CD4-positive, alpha-beta T cell treated with Interleukin-4 for 4 hours (primary cell): ENCODE results near the gene NGEF.
"Not testable (repeated sequence)": the region's sequence is repeated elsewhere in the genome, so short reads cannot be mapped to it uniquely, and the experiment has no call there.

ENCODE experiments used
- DNase-seq: peaks from one replicate; pipeline ENCODE4 v3.0.0-alpha.2; 2020

Gene NGEF

DNA sequence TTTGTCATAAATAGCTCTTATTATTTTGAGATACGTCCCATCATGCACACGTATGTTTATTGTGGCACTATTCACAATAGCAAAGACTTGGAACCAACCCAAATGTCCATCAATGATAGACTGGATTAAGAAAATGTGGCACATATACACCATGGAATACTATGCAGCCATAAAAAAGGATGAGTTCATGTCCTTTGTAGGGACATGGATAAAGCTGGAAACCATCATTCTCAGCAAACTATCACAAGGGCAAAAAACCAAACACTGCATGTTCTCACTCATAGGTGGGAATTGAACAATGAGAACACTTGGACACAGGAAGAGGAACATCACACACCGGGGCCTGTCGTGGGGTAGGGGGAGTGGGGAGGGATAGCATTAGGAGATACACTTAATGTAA lies 6.6 kb upstream of the NGEF start:
- DNase-seq, result not testable (repeated sequence)

DNA sequence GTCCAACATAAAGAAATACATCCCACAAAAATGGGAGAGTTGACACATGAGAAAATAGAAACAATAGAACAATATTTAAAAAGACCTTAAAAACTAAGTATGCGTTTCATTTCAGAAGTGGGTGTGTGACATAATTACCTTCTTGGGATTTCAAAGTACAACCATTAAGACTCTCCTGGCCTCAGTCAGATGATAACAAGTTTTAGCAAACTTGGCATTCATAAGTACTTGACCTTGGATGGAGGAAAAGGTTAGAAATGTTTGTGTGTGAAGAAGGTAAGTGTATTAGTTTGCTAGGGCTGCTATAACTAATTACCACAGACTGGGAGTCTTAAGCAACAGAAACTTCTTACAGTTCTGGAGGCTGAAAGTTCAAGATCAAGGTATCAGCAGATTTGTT lies 4.9 kb upstream of the NGEF start:
- no peak for DNase-seq

DNA sequence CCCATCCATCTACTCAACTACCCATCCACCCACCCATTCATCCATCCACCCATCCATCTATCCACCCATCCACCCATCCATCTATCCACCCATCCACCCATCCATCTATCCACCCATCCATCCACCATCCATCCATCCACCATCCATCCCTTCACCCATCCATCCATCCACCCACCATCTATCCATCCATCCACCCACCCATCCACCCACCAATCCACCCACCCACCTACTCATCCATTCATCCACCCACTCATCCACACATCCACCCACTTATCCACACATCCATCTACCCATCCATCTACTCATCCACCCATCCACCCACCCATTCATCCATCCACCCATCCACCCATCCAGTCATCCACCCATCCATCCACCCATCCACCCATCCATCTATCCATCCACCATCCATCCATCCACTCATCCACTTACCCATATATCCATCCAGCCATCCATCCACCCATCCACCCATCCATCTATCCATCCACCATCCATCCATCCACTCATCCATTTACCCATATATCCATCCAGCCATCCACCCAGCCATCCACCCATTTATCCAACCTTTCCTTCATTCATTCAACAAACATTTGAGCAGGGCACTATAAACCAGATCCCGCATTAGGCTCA lies 2.1 kb upstream of the NGEF start:
- no peak for DNase-seq

DNA sequence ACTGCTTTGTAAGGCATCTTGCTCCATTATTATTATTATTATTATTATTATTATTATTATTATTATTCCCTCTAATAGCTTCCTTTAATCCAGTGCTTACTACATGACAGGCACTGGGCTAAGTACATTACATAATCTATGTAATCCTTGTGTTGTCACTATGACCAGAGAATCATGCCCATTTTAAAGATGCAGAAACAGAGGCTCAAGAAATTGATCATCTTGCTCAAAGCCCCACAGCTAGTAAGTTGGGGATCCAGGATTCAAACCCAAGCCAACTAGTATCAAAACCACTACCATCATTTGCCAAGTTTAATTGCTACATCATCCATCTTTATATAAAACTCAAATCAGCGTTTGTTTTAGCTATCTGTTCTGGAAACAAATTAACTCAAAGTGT lies 594 bp upstream of the NGEF start:
- DNase-seq, result no peak

DNA sequence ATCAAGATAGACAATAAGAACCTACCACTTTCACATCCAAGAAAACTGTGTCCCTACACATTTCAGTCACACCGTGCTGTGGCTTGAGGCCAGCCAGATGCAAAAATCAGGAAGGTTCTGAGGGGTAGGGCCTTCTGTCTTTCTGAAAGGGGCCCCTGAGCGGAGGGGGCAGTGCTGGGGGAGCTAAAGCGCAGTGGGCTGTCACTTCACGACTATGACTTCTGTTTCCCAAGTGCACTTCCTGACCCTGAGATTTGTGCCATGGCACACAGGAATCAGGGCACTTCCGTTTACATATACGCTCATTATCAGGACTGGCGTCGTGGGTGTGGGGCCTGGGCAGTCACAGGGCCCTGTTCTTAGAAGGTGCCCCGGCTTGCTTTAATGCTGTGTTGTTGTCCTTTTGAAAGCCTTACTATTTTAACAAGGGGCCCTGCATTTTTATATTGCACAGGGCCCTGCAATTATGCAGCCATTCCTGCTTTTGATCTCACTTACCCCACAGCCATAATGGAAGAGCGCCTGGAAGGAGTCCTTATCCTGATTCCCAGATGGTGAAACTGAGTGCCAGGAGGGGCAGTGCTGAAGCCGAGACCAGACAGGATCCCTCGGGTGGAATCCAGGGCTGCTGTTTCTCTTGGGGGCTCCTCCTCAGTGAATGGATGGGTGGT lies 620 bp downstream of the NGEF start:
- DNase-seq, result no peak

DNA sequence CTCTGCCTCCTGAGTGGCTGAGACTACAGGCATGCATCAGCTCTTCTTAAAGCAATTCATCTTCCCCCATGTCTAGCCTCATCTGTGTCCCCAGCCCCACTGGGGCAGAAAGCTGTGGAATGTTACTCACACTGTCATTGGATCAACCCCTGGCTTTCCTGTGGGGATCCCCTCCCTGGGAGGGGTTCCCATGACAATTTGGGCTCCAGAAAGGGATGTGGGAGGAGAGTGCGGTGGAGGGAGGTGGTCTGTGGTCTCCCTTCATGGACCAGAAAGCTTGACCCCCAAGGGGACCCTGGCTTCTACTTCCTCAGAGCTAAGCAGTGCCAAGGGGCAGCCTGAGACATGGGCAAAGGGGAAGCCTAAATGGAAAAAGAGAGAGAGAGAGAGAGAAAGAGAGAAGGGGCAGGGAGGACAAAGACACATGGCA lies 1.3 kb downstream of the NGEF start:
- DNase-seq, result no peak

DNA sequence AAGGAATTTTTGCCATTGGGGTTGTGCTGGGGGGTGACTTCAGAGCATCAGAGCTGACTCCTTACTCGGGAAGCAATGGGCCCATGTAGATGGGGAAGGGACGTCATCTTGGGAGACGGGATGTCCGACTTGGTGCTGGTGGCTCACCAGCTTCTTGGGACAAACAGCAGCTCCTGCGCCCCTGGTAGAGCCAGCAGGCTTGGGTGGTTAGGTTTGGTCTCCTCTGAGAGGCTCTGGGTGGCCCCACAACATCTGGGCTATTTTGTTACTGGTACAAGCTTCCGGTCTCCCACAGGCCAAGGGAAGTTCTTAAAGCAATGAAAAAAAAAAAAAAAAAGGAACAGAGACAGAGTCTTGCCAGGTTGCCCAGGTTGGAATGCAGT lies 1.8 kb downstream of the NGEF start:
- DNase-seq, result no peak

DNA sequence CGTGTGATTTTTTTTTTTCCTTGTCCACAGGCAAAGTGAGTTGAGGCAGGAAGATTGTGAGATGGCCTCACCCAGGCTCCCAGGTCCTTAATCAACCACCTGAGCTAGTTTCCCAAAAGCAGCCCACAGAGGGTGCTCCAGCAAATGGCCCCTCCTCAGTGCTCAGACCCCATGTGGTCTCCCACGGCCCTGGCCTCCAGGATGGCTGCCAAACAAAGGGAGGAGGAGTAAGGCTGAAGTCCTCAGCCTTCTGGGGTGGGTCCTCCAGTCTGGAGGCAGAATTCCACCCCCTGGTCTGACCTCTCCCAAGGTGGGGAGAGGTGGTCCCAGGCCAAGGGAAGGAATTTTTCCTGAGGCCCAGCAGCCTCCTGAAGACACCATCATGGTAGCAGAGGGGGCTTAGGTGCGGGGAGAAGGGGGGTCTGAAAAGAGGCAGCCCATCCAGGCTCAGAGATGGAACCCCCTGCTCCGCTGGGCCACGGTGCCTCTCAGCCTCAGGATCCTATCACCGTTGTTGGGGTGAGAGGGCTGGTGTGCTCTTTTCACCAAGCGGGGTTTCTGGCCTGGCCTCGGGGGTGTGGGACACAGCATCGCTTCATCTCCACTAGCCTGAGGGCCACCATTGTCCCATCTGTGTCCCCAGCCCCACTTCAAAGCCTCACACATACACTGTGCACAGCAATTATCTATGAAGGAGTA lies 2.3 kb downstream of the NGEF start:
- DNase-seq, result no peak

DNA sequence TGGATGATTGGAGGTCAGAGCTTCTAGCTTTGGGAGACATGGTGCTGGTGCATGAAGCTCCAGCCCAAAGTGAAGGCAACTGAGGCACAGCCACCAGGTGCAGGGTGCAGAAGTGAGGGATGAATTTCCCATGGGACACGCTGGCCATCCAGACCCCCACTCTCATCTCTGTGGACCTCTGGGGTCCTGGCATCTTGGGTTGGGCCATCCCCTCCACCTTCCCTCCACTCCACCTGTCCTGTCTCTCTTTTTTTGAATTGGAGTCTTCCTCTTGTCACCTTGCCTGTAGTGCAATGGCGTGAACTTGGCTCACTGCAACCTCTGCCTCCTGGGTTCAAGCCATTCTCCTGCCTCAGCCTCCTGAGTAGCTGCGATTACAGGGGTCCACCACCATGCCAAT lies 3.4 kb downstream of the NGEF start:
- no peak for DNase-seq

DNA sequence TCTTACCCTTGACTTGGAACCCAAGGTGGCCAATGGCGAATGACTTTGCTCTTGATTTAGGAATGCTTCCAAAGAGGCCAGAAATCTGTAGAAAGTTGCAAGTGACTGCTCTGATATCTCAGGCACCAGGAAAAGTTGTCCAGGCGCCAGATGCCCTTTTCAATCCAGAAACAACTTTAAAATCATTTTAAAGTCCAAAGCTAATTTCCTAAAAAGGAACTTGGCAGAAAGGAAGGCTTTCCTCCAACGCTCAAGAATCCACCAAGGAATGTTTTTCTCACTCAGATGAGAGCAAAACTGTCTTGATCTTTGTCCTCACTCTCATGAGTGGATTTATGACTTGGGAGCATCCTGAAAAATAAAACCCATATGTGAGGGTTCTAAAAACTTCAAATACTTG lies 5.3 kb downstream of the NGEF start:
- DNase-seq, result no peak

DNA sequence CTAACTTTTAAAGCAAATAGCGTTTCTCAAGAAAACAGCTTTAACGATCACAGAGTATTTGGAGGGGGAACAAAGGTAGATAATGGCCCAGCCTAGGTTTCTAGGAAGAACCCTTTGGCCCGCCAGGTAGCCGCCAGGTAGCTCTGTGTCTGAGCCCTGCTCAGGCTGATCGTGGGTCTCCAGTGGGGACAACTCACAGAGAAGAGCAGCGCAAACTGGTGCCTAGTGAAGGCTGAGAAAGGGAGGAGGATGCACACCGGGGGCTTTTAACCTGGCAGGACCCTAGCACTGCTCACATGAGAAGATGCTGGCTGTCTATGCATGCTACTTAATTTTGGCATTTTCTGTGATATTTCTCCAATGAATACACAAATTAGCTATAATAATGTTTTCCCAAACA lies 5.8 kb downstream of the NGEF start:
- DNase-seq, result no peak

DNA sequence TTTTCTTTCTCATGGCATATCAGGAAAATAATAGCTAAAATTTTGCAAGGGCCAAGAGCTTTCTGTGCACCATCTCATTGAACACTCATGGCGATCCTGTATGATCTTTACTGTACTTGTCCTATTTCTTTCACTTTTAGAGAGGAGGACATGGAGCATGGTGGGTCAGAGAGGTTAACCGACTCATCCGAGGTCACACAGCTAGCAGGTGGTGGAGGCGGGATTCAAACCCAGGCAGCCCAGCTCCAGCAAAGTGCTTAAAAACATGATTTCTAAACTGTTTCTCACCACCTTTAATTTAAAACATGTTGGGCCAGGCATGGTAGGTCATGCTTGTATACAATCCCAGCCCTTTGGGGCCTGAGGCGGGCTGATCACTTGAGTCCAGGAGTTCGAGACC lies 6.4 kb downstream of the NGEF start:
- DNase-seq, result no peak

DNA sequence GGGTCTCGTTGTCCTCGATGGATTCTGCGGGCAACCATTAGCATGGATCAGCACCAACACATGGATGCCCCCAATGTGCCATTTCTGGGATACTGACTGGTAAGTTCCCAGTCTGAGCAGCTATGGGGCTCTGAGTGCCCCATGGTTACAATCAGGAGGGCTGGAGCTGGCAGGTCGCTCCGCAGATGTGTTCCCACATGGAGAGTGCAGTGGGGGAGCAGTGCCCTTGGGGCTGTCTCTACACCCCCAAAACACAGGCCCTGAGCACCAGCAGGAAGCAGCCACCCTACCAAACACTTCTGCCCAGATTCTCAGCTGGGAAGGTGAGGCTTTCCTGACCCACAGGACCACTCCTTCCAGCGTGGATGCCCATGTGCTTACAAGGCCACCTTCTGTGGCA lies 8.0 kb downstream of the NGEF start:
- no peak for DNase-seq

DNA sequence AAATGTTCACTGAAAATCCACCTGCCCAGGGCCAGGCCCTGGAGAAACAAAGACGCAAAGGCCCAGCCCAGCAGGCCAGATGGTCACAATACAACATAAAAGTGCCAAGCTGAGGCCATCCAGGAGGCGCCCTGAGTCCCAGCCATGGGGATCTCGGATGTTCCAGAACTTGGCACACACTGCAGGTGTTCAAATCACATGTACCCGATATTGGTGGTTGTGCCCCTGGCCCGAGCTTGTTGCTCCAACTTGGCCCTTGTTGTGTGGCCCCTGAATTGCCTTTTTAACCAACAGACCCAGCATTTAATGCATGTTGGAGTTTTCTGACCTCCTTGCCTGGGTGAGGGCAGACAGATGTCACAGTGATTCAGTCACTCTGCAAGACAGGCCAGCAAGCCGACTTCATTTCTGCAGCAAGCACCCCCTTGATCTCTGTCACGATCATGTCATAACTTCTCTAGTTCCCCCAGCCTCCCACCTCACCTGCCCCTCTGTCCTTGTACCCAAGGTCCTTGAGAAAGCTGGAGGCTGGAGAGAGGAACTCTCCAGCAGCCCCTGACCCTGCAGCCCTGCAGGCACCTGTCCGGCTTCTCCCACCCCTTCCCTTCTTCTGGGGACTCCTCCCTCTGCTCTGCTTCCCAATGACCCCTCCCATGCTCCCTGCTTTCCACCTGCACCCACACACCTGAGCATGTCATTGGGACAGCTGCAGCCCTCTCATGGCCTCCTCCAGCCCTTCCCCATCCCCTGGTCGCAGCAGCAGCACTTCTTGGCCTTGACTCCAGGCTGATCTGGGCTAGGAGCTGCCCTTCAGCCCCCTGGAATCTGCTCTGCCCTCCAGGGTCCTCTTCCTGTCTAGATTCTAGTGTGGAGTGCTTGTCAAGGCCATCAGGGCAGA lies 9.1 kb downstream of the NGEF start:
- DNase-seq, result no peak

DNA sequence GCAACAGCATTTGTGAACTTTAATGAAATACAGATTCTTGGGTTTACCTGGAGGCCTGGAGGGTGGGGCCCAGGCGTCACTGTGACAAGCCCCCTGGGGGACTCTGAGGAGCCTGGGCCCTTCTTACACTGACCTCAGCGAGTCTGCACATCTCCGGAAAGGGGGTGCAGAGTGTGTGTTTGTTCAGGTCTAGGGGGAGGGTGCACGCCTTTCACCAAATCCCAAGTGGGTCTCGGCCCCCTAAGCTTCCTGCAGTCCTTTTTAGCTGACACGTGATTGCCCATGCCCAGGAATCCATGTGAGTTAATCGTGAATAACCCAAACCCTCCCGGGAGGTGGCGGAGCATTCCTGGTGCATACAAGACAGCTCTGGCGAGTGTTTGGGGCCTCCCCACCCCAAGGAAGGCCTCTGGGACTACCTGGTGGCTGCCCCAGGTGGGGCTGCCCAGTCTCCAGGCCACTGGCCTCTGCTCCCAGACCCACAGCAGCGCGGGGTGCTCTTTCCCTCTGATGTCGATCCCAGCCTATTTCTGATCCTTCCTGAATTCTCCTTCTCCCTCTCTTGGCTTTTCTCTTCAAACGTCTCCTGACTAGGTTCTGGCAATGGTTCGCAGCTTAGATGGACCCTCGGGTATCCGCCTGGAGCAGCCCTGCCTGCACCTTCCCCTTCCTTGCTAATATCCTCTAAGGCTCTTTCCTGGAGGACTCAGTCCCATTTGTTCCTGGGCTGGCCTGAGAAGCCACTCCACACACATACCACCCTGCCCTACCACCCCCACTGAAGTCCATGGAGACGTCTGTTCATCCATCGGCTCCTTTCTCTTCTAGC lies 10.0 kb downstream of the NGEF start:
- DNase-seq, result no peak

DNA sequence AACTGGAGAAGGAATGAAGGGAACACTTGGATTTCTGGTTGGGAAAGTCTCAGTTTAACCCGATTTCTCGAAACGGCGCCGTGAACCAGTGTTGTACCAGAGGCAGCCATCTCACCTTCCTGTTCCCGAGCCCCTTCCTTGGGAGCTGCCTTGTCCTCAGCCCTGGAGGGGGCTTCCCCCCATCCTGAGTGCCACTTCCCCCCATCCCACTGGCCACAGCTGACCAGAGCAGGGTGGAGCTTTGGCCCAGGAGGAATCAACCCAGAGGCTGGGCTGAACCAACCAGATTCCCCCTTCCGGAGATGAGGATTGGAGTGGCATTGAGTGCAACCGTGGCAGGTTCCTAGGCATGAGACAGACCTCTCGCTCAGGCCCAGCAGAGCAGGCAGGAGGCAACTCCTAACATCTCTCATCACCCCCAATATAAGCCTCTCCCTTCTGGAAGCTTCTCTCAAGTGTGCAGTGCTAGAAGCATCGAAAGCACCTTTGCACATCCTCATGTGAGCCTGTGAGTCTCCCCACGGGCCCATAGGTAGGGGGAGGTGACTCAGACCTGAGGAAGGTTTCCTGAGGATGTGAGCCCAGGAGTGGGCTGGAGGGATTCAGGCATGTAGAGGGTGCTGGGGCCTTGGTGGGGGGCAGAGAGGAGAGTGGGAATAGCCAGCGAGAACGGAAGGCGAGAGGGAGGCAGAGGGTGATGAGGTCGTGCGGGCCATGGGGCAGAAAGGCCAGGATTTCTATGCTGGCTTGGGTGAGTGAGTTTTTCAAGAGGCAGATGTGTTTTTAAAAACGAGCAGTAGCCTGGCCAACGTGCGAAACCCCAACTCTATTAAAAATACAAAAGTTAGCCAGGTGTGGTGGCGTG lies 11.9 kb downstream of the NGEF start:
- DNase-seq, result no peak

DNA sequence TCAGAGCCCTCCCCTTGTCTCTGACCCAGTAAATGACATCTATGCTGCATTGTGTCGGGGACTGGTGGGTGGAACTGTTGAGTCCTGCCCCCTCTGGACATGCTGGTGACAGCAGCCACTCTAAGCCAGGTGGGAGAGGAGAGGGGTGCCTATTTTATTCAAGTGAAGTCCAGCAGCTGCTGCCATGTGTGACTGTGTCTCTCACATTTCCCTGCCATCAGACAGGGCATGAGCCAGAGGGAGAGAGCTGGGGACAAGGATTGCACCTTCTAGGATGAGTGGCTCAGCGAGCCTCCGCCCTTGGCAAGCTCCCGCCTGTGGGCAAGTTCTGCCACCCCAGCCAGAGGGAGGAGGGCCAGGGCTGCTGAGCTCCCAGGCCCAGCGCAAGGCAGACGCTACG lies 13.7 kb downstream of the NGEF start:
- no peak for DNase-seq

DNA sequence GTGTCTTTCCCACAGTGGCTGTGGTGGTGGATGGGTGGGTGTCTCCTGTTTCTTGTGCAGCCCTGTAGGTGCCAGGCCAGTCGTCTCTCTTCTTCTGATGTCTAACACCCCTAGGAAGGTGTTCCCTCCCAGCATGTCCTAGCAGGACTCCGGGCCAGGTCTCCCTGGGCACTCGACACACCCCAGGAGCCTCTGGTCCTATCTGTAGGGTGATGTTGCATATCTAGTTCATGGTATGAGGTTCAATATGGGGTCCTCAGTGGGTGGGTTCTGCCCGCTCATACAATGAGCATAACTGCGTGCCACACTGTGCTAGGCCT lies 14.4 kb downstream of the NGEF start:
- DNase-seq, result no peak

DNA sequence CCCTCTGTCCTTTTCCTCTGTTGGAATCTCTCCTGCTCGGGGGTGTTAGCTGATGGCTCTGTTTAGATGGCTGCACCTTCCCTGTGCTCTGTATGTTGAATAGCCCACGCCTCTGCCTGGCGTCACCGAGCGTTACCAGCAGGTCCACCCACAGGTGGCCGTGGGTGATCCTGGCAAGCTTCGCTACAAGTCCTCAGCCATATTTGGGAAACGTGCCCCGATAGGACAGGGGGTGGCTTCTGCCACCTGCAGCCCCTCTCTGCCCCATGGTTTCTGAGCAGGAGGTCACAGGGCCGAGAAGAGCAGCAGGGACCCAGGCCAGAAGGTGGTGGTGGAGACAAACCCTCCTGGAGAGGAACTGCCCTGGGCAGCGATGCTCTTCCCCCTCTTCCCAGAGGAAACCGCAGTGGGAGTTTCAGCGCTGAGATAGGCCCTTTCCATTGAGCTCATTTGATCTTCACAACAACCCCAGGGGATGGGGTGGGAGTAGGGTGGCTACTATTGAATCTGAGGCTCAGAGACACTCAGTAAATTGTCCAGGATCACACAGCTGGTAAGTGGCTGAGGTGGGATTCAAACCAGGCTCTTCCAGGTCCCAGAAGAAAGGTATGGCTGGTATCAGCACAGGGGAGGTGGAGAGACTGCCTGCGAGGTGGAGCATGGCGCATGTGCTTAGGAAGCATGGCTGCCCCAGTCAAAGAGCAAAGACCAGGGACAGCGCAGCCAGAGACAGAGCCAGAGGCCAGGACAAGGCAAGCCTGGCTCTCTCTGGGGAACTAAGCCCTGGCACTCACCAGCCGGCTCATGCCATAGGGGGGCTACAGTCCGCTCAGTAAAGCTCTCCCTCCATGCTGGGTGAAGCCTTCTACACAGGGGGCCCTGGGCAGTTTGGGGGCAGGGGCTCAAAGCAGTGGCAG lies 15.0 kb downstream of the NGEF start:
- DNase-seq, result no peak

DNA sequence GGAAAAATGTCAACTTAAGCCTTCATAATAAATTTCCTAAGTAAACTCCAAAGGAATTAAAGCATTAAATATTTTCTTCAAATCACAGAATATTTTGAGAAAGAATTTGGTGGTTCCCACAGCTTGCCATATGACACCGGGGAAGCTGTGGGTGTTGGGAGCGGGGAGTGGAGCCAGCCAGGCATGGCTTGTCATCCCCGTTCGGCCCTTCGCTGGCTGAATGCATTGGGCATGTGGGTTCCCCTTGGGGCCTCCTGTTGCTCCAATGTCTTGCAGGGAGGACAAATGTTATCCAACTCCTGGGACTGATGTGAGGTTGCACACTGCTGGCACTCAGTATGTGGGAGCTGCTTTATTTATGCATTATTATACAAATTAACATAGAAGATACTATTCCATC lies 18.6 kb downstream of the NGEF start:
- DNase-seq, result no peak
